Measurements from ENCODE around the gene RELA. TPM values are rescaled to one million over a fixed set of nuclear protein-coding genes. Genes with fewer than 3 reads are reported as not detected.
"Not testable (repeated sequence)": the region's sequence is repeated elsewhere in the genome, so short reads cannot be mapped to it uniquely, and the experiment has no call there.

The RELA gene
- total RNA-seq, 1 experiment from 2014 or later: 35.1 TPM

- POLR2A ChIA-PET: no interaction called here
- H3K4me3 Mint-ChIP-seq: no peak overlapping the region
Observed at GRCh38 chr11:65708451-65708850, 45.7 kb upstream of the RELA start.

GRCh38 chr11:65707002-65707401 lies 44.3 kb upstream of the RELA start:
- H3K27ac Mint-ChIP-seq, ATAC-seq, H3K4me3 Mint-ChIP-seq, H3K36me3 Mint-ChIP-seq, POLR2A ChIA-PET, H3K4me1 Mint-ChIP-seq, H3K9me3 Mint-ChIP-seq: not testable (repeated sequence)
- peak; percentile 1 for DNase-seq (ENCODE audit: low spot score)
- CTCF ChIA-PET: interaction anchor here (2.3 kb wide), 1 partner anchor 73 kb away, joined by 12 read pairs; no protein-coding TSS in a partner anchor
- peaks cover 11% of the 10 kb centered on the region for H3K27me3 Mint-ChIP-seq (ENCODE audit: low read depth)

More at GRCh38 chr11:65708451-65708850, 45.7 kb upstream of the RELA start:
- TF ChIP-seq CREB1 (CRISPR knock-in tag; IDR thresholded peaks at IDR 0.05) (no peak), ZNF512 (CRISPR knock-in tag; IDR thresholded peaks at IDR 0.05; ENCODE audit: borderline replicate concordance) (no peak), ZNF532 (CRISPR knock-in tag; IDR thresholded peaks at IDR 0.05; ENCODE audit: borderline replicate concordance) (no peak), IRF1 (CRISPR knock-in tag; IDR thresholded peaks at IDR 0.05) (no peak), ZMAT4 (CRISPR knock-in tag; IDR thresholded peaks at IDR 0.05) (no peak), NFATC4 (CRISPR knock-in tag; IDR thresholded peaks at IDR 0.05) (no peak), ZNF263 (CRISPR knock-in tag; IDR thresholded peaks at IDR 0.05; ENCODE audit: low read depth) (no peak), FOXP1 (CRISPR knock-in tag; IDR thresholded peaks at IDR 0.05; ENCODE audit: borderline replicate concordance) (no peak), NFYB (CRISPR knock-in tag; conservative IDR thresholded peaks at IDR 0.05; ENCODE audit: low read depth) (no peak), CREM (CRISPR knock-in tag; IDR thresholded peaks at IDR 0.05) (no peak), ZBTB43 (CRISPR knock-in tag; IDR thresholded peaks at IDR 0.05) (no peak), ZNF232 (CRISPR knock-in tag; IDR thresholded peaks at IDR 0.05) (no peak), E2F4 (CRISPR knock-in tag; IDR thresholded peaks at IDR 0.05; ENCODE audit: borderline replicate concordance, low read depth) (no peak)
- Mint-ChIP-seq H3K27me3 (ENCODE audit: low read depth) (peaks cover 11% of the 10 kb centered on the region), H3K4me1 (0 out of 2 replicates have a peak, but pooled peaks cover 3% of the 10 kb centered on the region), H3K9me3 (no peaks in the 10 kb centered on the region), H3K27ac (no peak overlapping the region), H3K36me3 (peaks cover 6% of the 10 kb centered on the region)
- peak; percentile 4 for DNase-seq (ENCODE audit: low spot score)
- ATAC-seq: no peak
- CTCF ChIA-PET: interaction anchor here (1.3 kb wide), 1 partner anchor 152 kb away, joined by 3 read pairs; the partner anchor contains the start of gene MUS81

All from WTC11 (cell line).